Hematopoietic multipotent progenitor cell treated with erythropoietin and hydrocortisone succinate and interleukin-3 and kit ligand, for 17 days (in vitro differentiated cells): ENCODE results near the gene GRN.
"Not testable (repeated sequence)": the region's sequence is repeated elsewhere in the genome, so short reads cannot be mapped to it uniquely, and the experiment has no call there.

ENCODE experiments used
- DNase-seq: peaks from one replicate; pipeline ENCODE4 v3.0.0-alpha.2; 2015; ENCODE audit warnings: low spot score

Gene GRN

GRCh38 chr17:44383363-44383762, 38.3 kb downstream of the GRN start:
- DNase-seq = no peak

DNA sequence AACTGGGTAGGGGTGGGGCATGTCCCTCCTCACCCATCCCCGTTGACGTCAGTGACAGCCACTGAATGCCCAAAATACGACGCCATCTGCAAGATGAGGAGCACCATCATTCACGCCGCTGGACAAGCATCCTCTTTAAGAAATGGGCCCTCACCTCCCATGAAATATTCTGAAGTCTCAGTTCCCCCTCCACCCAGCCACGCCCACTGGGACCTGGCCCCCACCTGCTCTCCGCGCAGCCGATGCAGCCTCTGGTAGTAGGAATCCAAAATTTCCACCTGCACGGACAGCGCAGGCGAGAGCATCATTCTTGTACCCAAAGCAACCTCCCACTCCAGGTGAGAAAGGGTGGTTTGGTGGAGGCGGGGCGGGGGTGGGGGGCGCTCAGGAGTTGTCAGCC, 38.8 kb downstream of the GRN start:
- DNase-seq = no peak

DNA sequence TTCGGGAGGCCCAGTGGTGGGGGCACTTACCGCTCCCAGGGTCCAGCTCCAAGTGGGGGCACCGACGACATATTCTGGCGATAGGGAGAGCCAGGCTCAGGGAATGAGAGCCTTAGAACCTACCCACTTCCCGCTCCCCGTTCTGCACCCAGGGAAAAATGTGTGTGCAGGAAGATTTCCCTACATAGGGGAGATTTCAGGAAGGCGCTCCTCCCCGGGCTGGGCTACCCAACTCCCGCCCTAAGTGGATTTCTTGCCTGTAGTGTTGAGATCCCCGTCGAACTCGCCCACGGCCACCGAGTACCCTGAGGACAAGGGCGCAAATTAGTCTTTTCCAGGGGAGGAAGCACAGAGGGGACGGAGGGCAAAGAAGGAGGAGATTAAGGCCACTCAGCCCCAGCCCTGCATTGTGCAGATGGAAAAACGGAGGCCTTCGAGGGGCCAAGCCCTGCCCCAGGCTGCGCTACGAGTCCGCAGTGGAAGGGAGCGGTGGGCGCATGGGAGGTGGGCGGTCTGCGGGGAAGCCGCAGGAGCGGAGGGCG, 39.2 kb downstream of the GRN start:
- no peak for DNase-seq

- DNase-seq = no peak
Observed at GRCh38 chr17:44384823-44385286, 39.8 kb downstream of the GRN start.

DNA sequence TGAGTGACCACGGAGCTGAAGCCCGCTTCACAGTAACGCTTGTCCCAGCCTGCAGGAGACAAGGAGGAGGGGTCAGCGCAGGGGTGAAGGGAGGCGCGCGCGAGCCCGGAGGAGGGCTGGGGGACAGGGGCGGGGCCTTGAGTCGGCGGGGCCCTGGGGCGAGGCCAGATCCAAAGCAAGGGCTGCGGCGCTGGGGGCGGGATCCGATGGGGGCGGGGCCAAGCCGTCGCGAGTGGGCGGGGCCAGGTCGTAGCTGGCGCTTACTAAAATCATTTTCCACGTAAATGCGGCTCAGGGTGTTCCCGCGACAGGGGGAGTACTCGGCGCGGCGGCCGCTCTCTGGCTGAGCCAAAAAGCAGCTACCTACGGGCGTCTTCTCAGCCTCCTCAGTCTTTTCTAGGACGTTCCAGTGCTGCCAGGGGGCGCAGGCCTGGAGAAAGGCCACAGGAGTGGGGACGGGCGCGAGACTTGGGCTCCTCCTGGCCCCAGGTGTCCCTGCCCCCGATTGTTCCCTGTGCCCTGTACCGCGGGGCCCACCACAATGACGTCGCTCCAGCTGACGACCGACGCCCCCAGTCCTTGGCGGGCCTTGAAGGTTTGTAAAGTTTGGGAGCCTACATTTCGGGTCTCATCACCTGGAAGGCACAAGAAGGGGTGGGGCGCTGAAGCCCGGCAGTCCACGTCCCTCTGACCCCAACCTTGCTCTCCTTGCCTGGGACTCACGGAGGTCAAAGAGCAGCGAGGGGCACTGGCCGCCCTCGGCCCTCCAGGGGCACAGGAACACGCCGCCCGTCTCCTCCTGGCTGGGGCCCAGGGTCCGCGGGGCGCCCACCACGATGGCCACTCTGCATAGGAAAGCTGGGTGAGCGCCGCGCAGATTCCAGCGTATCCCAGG, 40.4 kb downstream of the GRN start:
- peak; percentile 84 for DNase-seq

DNA sequence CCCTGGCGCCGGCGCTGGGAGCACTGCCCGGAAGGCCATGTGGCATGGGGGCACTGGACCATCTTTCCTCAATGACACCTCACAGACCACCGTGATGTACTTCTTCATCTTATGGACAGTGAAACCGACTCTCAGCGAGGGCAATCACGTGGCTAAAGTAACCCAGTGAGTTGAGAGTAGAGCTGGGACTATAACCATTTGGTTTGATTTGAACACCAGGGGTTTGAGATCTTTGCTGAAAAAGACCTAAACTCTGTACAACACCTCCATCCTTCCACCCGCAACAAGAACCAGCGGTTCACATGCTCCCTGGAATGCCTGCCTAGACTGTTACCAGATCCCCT, 41.1 kb downstream of the GRN start:
- DNase-seq = no peak

DNA sequence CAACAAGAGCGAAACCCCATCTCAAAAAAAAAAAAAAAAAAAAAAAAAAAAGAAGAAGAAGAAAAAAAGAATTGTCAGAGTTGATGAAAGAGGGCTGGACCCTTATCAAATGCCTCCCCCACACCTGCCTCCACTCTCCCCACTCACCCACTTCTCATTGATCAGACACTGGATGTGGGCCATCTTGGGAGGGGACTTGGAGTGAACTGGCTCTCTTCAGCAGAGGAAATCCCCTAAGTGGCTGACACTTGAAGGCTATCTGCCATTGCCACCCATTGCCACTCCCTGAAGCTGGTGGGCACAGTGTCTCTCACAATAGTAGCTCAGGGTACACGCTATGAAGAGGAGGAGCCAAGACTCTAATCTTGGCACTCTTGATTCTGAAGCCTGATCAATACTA, 42.7 kb downstream of the GRN start:
- DNase-seq = peak; percentile 33

GRCh38 chr17:44389281-44389680, 44.2 kb downstream of the GRN start, which contains the start of gene ITGA2B:
Gene ITGA2B (minus strand): TSS chr17:44389649. CDS start chr17:44389473, 176 bp downstream.
- no peak for DNase-seq

- DNase-seq = peak; percentile 65
Observed at GRCh38 chr17:44389723-44390202, 44.7 kb downstream of the GRN start.

DNA sequence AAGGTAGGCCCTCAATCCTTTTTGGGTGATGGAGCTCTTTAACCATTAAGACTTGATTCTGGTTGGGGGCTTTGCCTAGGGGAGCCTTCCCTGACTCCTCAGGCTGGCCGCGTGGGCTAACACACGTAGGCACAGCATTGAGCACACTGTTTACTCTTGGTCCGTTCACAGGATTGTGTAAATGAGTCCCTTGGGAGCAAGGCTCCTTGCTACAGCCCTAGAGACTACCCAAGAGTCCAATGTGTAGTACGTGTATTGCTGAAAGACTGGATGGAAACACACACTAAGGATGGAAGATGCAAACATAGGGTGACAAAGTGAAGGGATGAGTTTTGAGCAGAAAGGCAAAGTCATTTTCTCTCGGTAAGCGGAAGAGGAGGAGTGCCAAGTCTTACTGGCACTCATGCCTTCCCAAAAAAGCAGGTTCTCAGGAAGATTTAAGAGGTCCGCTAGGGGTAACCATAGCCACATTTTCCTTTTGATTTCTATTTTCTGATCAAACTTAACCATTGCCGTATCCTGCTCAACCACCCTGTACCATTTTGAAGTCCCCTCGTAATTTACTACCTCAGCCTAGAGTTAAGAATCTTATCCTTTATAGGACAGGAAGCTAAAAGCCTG, 45.3 kb downstream of the GRN start:
- peak; percentile 34 for DNase-seq

DNA sequence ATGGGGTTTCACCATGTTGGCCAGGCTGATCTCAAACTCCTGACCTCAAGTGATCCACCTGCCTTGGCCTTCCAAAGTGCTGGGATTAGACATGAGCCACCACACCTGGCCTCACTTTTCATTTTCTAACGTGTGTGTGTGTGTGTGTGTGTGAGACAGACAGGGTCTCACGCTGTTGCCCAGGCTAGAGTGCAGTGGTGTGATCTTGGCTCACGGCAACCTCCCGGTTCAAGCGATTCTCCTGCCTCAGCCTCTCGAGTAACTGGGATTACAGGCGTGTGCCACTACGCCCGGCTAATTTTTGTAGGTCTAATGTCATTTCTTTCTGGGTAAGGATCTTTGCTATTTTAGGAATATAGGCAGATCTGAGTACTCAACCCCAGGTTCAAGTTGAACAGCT, 49.0 kb downstream of the GRN start:
- not testable (repeated sequence) for DNase-seq

GRCh38 chr17:44394833-44395232, 49.7 kb downstream of the GRN start:
- no peak for DNase-seq

GRCh38 chr17:44396946-44397345, 51.8 kb downstream of the GRN start:
- no peak for DNase-seq

DNA sequence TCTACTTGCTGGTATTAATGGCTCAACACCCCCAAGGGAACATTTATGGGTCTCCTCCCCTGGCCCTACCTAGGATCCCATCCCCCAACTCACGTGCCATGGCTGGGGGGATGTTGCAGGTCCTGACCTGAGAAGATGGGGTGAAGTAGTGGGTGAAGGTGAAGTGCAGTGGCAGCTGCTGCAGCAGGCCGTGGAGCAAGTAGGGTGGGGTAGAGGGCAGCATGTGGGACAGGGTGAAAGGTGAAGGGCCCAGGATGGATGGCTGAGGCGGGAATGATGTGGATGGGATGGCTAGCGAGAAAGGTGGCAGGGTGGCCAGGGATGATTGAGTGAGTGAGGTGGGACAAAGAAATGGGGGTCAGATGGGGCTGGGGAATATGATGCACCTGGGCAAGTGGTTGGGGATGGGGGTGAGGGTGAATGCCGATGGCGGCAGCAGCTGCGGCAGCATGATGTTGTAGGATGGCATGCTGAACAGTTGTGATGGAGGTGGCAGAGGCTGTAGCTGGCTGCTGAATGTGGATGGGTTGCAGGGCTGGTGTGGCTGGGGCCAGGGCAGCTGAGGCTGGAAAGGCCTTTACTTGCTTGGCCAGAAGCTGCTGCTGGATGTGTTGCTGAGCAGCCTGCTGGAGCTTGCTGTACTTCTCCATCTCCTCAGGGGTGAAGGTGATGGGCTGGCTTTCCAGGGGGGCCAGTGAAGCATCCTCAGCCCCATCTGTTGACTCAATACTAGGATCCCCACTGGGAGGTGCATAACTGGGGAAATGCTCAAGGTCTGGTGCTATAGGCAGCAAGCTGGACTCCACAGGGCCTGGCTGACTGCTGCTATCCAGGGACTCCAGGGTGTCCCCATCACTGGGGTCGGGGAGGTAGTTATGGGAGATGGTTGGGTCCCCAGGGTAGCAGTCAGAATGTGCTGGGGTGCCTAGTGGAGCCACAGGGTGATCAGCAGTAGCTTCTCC, 52.7 kb downstream of the GRN start:
- DNase-seq = no peak

- no peak for DNase-seq
Observed at GRCh38 chr17:44398692-44399691, 53.9 kb downstream of the GRN start.

DNA sequence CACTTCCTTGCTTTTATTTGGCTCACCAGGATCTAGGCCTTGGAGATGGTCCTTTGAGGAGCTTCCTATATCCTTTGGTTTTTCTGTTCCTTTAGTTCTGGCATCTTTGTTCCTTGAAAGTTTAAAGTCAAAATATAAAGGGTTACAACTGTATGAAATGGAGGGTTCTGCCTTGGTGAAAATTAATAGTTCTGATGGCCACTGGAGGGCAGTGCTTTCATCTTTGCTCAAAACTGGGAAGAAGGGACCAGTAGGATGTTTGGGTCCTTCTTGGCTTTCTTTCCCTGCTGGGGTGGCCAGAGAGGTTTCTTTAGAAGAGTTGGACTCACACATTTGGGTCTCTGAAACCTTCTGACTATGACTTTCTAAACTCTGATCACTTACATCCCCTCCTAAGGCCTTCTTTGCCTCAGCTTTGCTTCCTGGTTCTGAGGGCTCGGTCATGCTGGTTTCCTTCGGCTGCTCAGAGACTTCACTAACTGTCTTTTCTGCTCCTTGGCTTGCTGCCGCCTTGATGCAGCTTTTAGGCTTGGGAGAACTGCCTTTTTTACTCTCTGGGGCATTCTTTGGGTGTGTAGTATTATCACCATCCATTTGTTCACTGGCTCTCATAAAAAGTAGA, 55.2 kb downstream of the GRN start:
- DNase-seq = peak; percentile 42
